Common myeloid progenitor, CD34-positive (primary cell): ENCODE data around the gene PNMA1.
A peak's percentile ranks its signal among the peaks of the same experiment; 100 is the strongest.
"Not testable (repeated sequence)": the region's sequence is repeated elsewhere in the genome, so short reads cannot be mapped to it uniquely, and the experiment has no call there.

Source experiments
- CTCF ChIA-PET: fragments of 350-600 bp; sonication (Branson Sonifier 250); formaldehyde crosslinking; loops from one replicate; lab custom pipeline; 2021; ENCODE audit warnings: antibody characterized with exemption; lab: Charles Lee
- POLR2A ChIA-PET: fragments of 350-600 bp; sonication (Branson Sonifier 250); formaldehyde crosslinking; loops from one replicate; lab custom pipeline; 2021; ENCODE audit warnings: antibody characterized with exemption; lab: Charles Lee
- DNase-seq, 3 donors: peaks; one replicate each; pipeline versions ENCODE4 v3.0.0 to v3.0.0-alpha.2; 2013
- H3K27ac ChIP-seq, 2 experiments: 1 replicate in 1 of 2; 2 replicates in 1 of 2; pipeline ENCODE4 v1.7.0; 2013; ENCODE audit warnings: inconsistent platforms in 2 of 2, low read length in 2 of 2, mild to moderate bottlenecking in 2 of 2, low read depth in 1 of 2, moderate library complexity in 1 of 2; ENCODE audit not compliant: severe bottlenecking in 2 of 2, insufficient read depth in 1 of 2, poor library complexity in 1 of 2
- H3K27me3 ChIP-seq, 5 experiments: replicated peaks in 2 of 5; 1 replicate in 3 of 5; 2 replicates in 2 of 5; pipeline versions ENCODE4 v1.6.1 to v1.7.0; 2013; ENCODE audit warnings: low read length in 4 of 5, mild to moderate bottlenecking in 2 of 5, moderate library complexity in 2 of 5, inconsistent platforms in 1 of 5; ENCODE audit not compliant: insufficient read depth in 5 of 5, control insufficient read depth in 4 of 5
- H3K36me3 ChIP-seq, 4 experiments: 1 replicate in 2 of 4; 2 replicates in 2 of 4; pipeline versions ENCODE4 v1.6.1 to v1.7.0; 2013; ENCODE audit warnings: low read length in 3 of 4, control low read depth in 1 of 4, mild to moderate bottlenecking in 1 of 4; ENCODE audit not compliant: control insufficient read depth in 4 of 4, insufficient read depth in 4 of 4
- H3K4me1 ChIP-seq, 4 experiments: 1 replicate in 3 of 4; 2 replicates in 1 of 4; pipeline versions ENCODE4 v1.6.1 to v1.7.1; 2013; ENCODE audit warnings: low read length in 3 of 4, mild to moderate bottlenecking in 3 of 4, control low read depth in 1 of 4, inconsistent platforms in 1 of 4, moderate library complexity in 1 of 4; ENCODE audit not compliant: control insufficient read depth in 4 of 4, insufficient read depth in 4 of 4; ENCODE audit errors: control extremely low read depth in 1 of 4
- H3K4me3 ChIP-seq, 7 experiments: 1 replicate in 4 of 7; 2 replicates in 3 of 7; pipeline versions ENCODE4 v1.5.1 to v1.7.0; 2013; ENCODE audit warnings: mild to moderate bottlenecking in 7 of 7, low read length in 6 of 7, moderate library complexity in 6 of 7, inconsistent platforms in 2 of 7, low read depth in 2 of 7, control low read depth in 1 of 7; ENCODE audit not compliant: insufficient read depth in 4 of 7, control insufficient read depth in 1 of 7; ENCODE audit errors: extremely low read depth in 1 of 7
- H3K9me3 ChIP-seq, 5 experiments: 1 replicate in 4 of 5; 2 replicates in 1 of 5; pipeline versions ENCODE4 v1.6.1 to v1.7.1; 2013; ENCODE audit warnings: low read length in 4 of 5, mild to moderate bottlenecking in 2 of 5, inconsistent platforms in 1 of 5, low read depth in 1 of 5, moderate library complexity in 1 of 5; ENCODE audit not compliant: control insufficient read depth in 4 of 5, insufficient read depth in 2 of 5; ENCODE audit errors: control extremely low read depth in 1 of 5
- WGBS: methylation state at CpG from one replicate; pipeline ENCODE4 v1.1.5; 2013; ENCODE audit not compliant: insufficient coverage; 5-methylcytosine and 5-hydroxymethylcytosine counted together

Gene PNMA1

DNA sequence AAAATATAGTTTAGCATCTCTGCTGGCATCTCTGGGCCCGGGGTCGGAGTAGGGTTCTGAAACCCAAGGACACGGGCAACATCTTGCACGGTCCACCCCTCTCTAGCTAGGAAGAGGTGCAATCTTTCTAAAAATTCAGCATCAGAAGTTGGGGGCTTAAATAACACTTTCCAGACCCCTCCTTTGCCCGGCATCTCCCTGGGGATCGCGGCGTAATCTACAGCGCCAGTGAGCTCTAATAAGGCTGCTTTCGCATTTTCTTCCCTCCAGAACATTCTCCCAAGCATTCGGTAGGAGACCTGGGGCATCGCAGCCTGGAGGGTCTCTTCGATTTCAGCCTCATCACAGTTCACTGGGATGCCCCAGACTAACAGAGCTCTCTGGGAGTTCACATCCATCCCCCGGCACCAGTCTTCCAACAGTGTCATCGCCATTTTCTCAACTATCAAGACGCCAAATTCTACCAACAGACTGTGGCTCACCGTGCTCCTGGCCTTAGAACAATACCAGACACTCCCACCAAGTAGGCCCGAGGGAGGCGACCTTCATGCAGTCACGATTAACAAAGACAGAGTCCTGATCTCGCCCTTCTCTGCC lies 880 bp downstream of the PNMA1 start:
- CTCF ChIA-PET, result interaction anchor here (0.8 to 2.2 kb wide), 3 partner anchors 15 to 99 kb away, joined by 3 to 9 read pairs (median 3); no protein-coding TSS in a partner anchor

DNA sequence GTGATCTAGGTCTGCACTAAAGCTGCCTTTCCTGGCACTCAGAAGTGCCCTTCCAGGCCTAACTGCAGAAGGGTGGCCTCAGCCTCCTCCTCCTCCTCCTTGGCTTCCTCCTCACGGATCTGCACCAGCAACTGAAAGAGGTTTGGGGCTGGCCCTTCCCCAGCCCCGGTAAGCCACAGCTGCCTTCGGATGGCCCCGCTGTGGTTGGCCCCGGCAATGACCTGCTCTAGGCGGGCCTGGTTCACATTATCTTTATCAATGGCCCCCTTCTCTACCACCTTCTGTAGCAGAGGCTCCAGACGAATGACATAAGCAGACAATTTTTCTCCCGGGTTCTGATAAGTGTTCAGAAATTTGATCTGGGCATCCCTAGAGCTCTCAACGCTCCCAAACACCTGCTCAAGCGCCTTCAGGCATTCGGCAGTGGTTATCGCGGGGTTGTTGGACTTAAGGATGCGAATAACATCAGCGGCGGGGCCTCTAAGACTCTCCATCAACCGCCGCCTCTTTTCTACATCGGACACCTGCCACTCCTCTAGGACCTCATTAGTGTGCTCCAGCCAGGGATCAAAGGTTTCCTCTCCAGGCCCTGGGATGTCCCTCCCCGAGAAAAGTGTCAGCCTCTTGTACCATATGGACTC lies 1.5 kb downstream of the PNMA1 start:
- Histone ChIP-seq H3K36me3 (peaks cover 3 to 20% (median 13%) of the 10 kb centered on the region in 4 experiments), H3K4me3 (peak overlapping the region; percentile 60 to 90 (median 89)), H3K9me3 (no peaks in the 10 kb centered on the region), H3K27ac (peak overlapping the region; percentile 29 to 75), H3K27me3 (no peaks in the 10 kb centered on the region), H3K4me1 (peaks cover 12 to 30% (median 24%) of the 10 kb centered on the region in 4 experiments)
- DNase-seq, result peak in 2 of 3 donors; percentile 50 to 51
- 3% methylated on average over 17 of the region's 20 CpGs for WGBS
- ChIA-PET CTCF (interaction anchor here (1.4 to 2.2 kb wide), 3 partner anchors 10 to 79 kb away, joined by 3 to 9 read pairs (median 5); partner anchors contain the start of gene DNAL1), POLR2A (interaction anchor here (1.0 to 1.3 kb wide), 2 partner anchors 10 to 73 kb away, joined by 3 read pairs; no protein-coding TSS in a partner anchor)

More for the DNA sequence above, 880 bp downstream of the PNMA1 start:
- peaks cover 12 to 30% (median 24%) of the 10 kb centered on the region in 4 experiments for H3K4me1 ChIP-seq
- H3K9me3 ChIP-seq, result no peaks in the 10 kb centered on the region
- WGBS, result 1% methylated on average over 20 of the region's 21 CpGs
- peaks cover 3 to 26% (median 18%) of the 10 kb centered on the region in 4 experiments for H3K36me3 ChIP-seq
- H3K27ac ChIP-seq, result peak overlapping the region; percentile 46 to 75
- DNase-seq, result peak in 1 of 3 donors; percentile 77
- POLR2A ChIA-PET, result interaction anchor here (1.0 to 1.3 kb wide), 2 partner anchors 11 to 73 kb away, joined by 3 read pairs; no protein-coding TSS in a partner anchor
- H3K27me3 ChIP-seq, result no peaks in the 10 kb centered on the region
- H3K4me3 ChIP-seq, result peak overlapping the region; percentile 60 to 90 (median 89)

DNA sequence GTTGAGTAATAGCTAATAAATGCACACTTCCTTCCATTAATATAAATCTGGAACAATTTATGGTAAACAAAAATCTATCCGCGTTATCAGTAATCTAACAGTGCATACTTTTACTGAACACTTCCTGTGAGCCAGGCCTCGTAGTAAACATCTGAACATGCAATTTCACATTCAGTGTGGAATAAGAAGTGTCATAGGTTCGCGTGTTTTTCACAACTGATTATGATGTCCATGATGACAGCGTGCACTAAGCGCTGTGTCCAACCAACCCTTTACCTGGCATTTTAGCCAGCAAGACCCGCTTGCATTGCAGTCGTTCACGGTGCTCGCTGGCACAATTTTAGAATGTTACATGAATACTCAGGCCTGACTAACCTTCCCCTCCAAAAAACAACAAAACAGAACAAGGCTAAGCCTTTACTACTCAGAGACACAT lies 2.1 kb downstream of the PNMA1 start:
- peak overlapping the region in 6 of 7 experiments; percentile 74 to 90 (median 89) for H3K4me3 ChIP-seq
- peak overlapping the region; percentile 29 to 75 for H3K27ac ChIP-seq
- POLR2A ChIA-PET, result no interaction called here
- CTCF ChIA-PET, result interaction anchor here (1.4 to 2.2 kb wide), 3 partner anchors 9 to 79 kb away, joined by 3 to 9 read pairs (median 5); partner anchors contain the start of gene DNAL1
- no peaks in the 10 kb centered on the region for H3K27me3 ChIP-seq
- 5% methylated on average over 11 of the region's 11 CpGs for WGBS
- DNase-seq, result peak in 1 of 3 donors; percentile 32
- H3K36me3 ChIP-seq, result peaks cover 3 to 14% (median 10%) of the 10 kb centered on the region in 4 experiments
- no peaks in the 10 kb centered on the region for H3K9me3 ChIP-seq
- peaks cover 12 to 30% (median 24%) of the 10 kb centered on the region in 4 experiments for H3K4me1 ChIP-seq

DNA sequence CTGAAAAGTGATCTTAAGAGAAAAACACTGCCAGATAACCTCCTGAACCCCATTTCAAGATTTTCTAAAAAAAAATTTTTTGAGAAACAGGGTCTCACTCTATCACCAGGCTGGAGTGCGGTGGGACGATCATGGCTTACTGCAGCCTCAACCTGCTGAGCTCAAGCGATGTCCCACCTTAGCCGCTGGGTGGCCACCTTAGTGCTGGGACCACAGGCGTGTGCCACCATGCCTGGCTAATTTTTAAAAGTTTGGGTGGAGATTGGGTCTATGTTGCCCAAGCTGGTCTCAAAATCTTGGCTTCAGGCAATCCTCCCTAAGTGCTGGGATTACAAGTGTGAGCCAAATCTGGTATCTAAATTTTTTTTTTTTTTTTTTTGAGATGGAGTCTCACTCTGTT lies 3.4 kb downstream of the PNMA1 start:
- Histone ChIP-seq H3K27ac (no peak overlapping the region), H3K4me1 (peaks cover 12 to 30% (median 24%) of the 10 kb centered on the region in 4 experiments), H3K9me3 (no peaks in the 10 kb centered on the region), H3K27me3 (no peaks in the 10 kb centered on the region), H3K4me3 (no peak overlapping the region), H3K36me3 (peaks cover 0 to 4% (median 3%) of the 10 kb centered on the region in 4 experiments)
- ChIA-PET CTCF (interaction anchor here (1.6 kb wide), 1 partner anchor 141 kb away, joined by 3 read pairs; the partner anchor contains the start of gene PTGR2), POLR2A (no interaction called here)
- 85% methylated on average over 5 of the region's 5 CpGs for WGBS
- DNase-seq, result no peak

DNA sequence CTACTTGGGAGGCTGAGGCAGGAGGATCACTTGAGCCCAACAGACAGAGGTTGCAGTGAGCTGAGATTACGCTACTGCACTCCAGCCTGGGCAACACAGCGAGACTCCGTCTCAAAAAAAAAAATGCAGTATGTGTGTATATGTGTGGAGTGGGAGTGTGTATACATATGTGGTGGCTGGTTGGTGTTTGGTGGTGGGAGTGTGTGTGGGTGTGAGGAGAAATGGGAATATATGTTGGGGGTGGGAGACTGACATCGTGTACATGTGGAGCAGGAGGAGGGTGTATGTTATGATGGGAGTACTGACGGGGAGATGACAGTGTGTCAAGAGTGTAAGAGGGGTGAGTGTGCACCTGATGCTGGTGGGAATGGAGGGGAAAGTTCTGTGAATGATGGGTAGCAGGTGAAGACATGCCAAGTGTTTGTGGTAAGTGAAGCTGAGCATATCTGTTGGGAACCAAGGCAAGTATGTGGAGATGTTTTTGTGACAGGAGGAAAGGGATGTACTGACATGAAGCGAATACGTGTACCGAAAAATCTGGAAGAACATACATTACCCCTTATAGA lies 4.2 kb downstream of the PNMA1 start:
- no peaks in the 10 kb centered on the region for H3K9me3 ChIP-seq
- no peak overlapping the region for H3K4me3 ChIP-seq
- ChIA-PET POLR2A (no interaction called here), CTCF (interaction anchor here (1.6 kb wide), 1 partner anchor 141 kb away, joined by 3 read pairs; the partner anchor contains the start of gene PTGR2)
- no peak overlapping the region for H3K27ac ChIP-seq
- H3K36me3 ChIP-seq, result no peaks in the 10 kb centered on the region
- H3K27me3 ChIP-seq, result no peaks in the 10 kb centered on the region
- no peak for DNase-seq
- WGBS, result 100% methylated on average over 5 of the region's 8 CpGs
- peaks cover 12 to 30% (median 24%) of the 10 kb centered on the region in 4 experiments for H3K4me1 ChIP-seq

DNA sequence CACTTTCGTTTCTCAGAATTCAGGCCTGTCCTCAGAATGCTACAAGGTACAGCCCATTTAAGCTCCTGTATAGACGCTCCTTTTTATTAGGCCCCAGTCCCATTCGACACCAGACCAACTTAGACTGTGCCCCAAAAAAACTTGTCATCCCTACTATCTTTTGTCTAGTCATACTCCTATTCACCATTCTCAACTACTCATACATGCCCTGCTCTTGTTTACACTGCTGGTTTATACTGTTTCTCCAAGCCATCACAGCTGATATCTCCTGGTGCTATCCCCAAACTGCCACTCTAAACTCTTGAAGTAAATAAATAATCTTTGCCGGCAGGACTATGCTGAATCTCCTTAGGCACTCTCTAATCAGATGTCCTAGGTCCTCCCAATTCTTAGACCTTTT lies 6.1 kb downstream of the PNMA1 start:
- peaks cover 11 to 19% (median 15%) of the 10 kb centered on the region in 4 experiments for H3K4me1 ChIP-seq
- WGBS, result 100% methylated on average over 2 of the region's 4 CpGs
- H3K36me3 ChIP-seq, POLR2A ChIA-PET, H3K27me3 ChIP-seq, CTCF ChIA-PET, H3K4me3 ChIP-seq, H3K9me3 ChIP-seq, H3K27ac ChIP-seq, DNase-seq: not testable (repeated sequence)
